GM19455 (cell line): ENCODE measurements around the gene ECE2.
A peak's percentile ranks its signal among the peaks of the same experiment; 100 is the strongest.

Experiments
- ATAC-seq: cut with Tn5 transposase; IDR thresholded peaks from one replicate; pipeline ENCODE4 v1.9.1; 2021; ENCODE audit not compliant: unreplicated experiment

Gene ECE2

DNA sequence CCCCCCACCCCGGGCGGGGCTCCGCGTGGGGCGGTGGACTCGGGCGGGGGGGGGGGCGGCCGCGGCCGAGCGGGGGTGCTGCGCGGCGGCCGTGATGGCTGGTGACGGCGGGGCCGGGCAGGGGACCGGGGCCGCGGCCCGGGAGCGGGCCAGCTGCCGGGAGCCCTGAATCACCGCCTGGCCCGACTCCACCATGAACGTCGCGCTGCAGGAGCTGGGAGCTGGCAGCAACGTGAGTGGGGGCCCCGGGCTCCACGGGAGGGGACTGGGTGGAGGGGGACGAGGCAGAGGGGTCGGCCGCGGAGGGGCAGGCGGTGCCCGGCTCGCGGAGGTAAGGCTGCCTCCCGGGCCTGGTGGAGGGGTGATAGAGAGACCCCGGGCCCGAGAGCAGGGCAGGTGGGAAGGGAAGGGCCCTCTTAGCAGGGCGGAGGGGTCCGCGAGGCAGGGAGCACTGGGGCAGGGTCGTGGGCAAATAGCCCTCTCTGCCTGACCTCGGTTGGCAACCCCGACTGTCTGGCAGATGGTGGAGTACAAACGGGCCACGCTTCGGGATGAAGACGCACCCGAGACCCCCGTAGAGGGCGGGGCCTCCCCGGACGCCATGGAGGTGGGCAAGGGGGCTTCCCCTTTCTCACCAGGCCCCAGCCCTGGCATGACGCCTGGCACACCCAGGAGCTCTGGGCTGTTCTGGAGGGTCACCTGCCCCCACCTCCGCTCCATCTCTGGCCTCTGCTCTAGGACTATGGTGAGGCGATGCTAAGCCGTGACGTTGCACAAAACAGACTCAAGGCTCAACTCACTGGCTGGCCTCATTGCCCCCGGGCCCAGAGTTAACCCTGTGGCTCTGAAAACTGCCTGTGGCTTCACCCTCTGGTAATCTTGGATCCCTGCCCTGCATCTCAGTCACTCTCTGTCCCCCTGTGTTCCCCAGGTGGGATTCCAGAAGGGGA lies at the start of gene ECE2:
Gene ECE2, plus strand, starts transcription at position 62 of the 950 bp plus-strand sequence. Its CDS starts 132 bp downstream, at position 194.
- ATAC-seq: no peak

DNA sequence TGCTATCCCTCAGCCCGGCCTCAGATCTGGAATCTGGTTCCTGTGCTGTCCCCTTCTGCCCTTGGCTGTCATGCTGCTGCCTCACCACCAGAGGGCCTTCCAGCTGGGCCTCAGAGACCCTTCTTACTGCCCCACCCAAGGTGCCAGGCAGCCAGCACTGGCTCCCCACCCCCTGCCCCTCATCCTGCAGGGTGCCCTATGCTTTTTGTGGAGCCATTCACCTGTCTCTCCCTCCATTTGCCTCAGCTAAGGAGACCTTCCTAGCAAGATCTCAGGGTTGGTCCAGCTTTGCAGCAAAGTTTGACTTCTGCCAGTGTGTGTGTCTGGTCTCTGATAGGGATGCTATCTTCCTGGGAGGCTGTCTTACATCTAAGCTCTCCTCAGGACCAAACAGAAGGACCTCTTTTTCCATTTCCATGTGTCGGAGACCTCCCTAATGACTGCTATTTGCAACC lies 48.3 kb upstream of the ECE2 start:
- ATAC-seq: no peak

DNA sequence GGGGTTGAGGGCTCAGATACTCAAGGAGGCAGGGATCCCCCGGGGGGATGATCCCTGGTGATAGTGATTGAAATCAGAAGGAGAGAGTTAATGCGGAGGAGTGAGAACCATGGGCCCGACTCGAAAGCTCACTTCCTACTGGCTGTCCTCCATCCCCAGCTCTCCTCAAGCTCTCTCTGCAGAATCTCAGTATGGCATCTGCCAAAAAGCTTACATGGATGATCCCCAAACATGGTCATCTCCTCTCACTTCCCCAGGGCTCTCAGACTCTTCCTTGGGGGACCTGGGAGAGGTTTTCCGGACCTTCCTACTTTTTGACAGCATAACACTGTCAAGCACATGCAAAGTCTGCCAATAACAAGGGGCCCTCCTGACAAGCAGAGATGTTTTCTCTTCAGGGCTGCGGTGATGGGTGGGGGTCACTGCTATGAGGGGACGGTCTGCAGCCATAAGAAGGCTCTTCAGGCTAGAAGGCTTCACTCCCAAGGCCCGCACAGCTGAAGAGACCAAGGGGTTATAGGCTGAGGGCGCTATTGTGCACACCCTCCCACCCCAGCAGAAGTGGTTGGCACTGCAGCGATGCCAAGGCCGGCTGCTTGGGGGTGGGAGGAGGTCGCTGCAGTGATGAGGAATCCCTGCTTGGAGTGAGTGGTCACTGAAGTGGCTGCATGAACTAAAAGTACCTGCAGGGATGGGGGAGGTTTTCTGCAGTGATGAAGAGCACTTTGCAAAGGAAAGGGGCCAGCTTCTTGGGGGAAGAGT lies 47.3 kb upstream of the ECE2 start:
- no peak for ATAC-seq

DNA sequence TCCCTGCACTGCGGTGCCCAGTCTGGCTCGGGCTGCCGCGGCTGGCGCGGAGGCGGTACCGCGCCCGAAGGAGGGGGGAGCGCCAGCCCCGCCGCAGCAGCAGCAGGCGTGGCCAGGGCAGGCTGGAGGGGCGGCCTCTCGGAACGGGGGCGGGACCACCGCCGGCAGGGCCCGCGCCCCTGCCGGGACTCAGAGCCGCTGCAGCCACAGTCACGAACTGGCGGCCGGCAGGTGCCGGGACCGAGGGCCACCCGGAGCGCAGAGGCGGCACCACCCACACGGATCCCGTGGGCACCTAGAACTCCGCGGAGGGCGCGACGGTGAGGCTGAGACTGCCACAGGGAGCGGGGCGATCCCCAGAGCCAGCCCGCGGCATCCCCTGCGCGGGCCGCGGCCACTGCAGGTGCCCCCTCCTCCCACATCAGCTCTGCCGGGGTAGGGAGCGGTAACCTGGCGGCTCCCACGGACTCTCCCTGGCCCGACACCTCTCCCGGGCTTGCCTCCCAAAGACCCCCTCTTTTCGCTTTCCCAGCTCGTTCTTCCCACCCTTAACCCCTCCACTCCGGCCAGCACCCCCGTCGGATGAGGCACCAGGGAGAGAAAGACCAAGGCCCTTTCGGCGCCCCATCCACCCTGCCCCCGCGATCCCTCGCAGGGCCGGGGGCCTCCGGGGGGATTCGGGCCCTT lies 46.3 kb upstream of the ECE2 start, which contains the start of gene VWA5B2:
Gene VWA5B2, plus strand, starts transcription at position 192 of the 687 bp plus-strand sequence. CDS start 944 bp downstream, outside the sequence.
- peak; percentile 62 for ATAC-seq

DNA sequence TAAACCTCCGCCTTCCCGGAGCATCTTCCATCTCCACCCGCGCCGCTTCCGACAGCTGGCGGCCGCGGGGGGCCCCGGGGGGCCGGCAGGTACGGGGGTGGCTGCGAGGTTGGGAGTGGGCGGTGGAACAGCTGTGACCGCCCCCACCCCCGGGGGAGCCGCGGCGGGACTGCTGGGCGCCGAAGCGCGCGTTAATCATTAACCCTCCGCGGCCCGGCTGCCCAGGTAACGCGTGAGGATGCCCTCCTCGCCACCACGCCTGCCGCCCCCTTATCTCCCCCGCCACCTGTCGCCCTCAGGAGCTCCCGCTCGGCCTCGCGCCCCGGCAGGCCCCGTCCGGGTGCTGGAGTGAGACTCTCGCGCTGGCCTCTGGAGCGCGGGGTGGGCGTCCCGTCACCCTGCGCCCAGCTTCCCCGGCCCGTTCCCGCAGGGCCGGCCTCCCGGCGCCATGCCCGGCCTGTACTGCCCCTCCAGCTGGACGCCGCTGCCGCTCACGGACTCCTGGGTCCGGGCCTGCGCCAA lies 45.7 kb upstream of the ECE2 start:
- ATAC-seq: no peak

DNA sequence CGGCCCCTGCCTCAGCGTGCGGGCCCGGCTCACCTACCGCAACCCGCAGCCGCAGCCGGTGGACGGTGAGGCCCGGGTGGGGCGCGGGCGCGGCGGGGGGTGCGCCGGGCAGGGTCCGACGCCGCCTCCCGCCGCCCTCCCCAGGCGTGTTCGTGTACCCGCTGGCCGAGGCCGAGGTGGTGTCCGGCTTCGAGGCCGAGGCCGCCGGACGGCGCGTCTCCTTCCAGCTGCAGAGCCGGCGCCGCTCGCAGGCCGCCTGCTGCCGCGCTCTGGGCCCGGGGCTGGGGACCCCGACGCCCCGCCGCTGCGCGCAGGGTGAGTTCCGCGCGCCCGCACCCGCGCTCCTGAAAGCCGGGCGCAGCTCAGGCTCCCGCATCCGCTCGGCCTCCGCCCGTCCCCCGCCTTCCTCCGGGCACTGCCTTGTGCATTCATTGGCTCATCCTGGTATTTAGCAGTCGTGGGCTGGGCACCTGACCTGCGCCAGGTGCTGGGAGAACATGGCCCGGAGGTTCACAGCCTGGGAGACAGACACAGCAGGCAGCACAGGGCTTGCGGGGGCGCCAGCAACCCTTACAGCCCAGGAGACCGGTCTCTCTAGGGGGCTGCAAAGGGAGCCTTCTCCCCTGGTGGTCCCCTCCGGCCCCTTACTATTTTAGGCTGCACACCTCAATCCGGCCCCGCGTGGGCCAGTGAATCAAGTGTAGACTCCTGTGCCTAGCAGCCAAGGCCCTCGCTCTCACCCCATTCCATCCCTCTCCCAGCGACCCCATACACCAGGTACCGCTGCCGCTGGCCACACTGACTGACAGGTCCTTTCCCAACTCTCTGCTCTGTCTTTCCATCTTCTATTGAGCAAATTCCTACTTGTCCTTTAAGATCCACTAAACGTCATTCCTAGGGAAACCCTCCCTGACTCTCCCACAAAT lies 45.0 kb upstream of the ECE2 start:
- ATAC-seq: no peak

DNA sequence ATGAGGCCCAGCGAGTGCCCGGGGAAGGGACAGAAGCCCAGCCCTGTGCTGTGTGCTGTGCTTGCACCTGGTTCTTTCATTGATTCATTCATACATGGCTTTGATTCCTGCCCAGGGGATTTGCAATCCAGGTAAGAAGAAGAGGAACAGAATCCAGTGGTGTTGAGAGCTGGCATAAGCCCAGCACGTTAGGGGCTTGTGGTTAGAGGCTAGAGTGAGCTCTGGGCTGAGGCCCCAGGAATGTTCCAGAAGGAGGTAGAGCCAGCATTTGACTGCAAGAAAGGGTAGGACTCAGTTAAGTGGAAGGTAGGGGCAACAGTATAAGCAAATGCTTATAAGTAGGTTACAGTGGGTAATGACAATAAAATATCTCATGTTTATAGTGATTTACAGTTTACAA lies 44.2 kb upstream of the ECE2 start:
- no peak for ATAC-seq

GRCh38 chr3:184233127-184233843 lies 42.5 kb upstream of the ECE2 start:
- no peak for ATAC-seq

DNA sequence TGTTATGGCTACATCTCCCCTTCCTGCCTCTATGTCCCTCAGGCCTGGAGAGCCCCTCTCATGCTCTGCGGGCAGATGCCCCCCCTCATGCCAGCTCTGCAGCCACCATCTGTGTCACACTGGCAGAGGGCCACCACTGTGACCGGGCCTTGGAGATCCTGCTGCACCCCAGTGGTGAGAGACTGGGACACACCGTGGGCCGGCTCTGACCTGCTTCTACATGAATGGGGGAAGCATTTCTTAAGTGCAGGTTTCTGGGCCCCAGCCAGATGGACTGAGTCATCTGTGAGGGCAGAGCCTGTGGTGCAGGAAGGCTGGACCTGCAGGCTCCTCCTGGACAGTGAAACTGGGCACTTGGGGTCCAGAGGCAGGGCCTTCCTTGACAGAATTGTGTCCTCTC lies 41.6 kb upstream of the ECE2 start:
- no peak for ATAC-seq

DNA sequence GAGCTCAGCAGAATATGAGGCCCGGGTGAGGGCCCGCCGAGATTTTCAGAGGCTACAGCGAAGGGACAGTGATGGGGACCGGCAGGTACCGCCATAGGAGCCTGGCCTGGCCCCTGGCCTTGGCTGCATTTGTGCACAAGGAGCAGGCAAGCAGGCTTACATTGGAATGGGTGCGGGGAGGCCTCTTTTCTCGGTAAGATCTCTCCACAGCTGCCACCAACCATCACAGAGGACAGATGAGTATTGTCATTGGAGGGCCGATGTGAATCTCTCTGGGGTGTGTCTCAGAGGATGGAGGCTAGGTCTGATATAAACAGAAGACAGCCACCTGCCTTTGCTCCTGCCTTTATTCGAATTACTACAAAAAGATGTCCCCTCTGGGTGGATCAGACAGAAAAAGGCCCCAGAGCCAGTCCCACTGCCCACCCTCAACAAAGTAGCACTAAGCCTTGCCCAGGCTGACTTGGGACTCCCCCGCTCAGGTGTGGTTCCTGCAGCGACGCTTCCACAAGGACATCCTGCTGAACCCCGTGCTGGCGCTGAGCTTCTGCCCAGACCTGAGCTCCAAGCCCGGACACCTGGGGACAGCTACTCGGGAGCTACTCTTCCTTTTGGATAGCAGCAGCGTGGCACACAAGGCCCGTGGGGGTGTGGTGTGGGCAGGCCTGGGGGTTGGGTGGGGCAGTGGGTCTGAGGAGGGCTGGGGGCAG lies 41.0 kb upstream of the ECE2 start:
- ATAC-seq: no peak

DNA sequence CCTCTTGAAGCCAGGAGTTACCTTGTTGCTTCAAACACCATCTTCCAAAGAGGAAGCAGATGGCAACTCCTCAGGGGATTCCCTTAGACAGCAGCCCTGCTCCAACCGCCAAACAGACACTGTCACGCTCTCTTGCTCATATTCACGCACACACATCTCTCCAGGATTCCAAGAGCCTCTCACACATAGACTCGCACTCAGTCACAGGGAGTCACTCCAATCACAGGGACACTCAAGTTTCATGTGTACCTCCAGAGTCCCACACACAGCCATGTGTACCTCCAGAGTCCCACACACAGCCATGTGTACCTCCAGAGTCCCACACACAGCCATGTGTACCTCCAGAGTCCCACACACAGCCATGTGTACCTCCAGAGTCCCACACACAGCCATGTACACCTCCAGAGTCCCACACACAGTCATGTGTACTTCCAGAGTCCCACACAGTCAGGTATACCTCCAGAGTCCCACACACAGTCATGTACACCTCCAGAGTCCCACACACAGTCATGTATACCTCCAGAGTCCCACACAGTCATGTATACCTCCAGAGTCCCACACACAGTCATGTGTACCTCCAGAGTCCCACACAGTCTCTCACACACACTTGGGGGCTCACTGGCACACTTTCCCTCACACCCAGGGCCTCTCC lies 40.3 kb upstream of the ECE2 start:
- no peak for ATAC-seq

DNA sequence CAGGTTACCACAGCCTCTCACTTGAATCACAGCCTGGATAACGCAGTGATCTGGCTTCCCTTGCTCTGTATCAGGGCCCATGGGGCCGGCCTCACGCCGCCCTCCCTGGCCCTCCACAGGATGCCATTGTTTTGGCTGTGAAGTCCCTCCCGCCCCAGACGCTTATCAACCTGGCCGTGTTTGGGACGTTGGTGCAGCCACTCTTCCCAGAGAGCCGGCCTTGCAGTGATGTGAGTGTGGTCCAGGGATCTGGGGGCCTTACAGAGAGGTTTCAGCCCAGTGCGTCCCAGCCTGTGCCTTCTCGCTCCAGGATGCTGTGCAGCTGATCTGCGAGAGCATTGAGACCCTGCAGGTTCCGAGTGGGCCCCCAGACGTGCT lies 39.8 kb upstream of the ECE2 start:
- no peak for ATAC-seq

GRCh38 chr3:184236636-184237035 lies 39.2 kb upstream of the ECE2 start:
- no peak for ATAC-seq

- ATAC-seq: no peak
These were observed 38.6 kb upstream of the ECE2 start for GRCh38 chr3:184237211-184237610.

- ATAC-seq: no peak
These were observed 38.0 kb upstream of the ECE2 start for GRCh38 chr3:184237807-184238206.

GRCh38 chr3:184238246-184238818 lies 37.5 kb upstream of the ECE2 start:
- ATAC-seq: no peak

GRCh38 chr3:184239221-184239620 lies 36.6 kb upstream of the ECE2 start:
- no peak for ATAC-seq

DNA sequence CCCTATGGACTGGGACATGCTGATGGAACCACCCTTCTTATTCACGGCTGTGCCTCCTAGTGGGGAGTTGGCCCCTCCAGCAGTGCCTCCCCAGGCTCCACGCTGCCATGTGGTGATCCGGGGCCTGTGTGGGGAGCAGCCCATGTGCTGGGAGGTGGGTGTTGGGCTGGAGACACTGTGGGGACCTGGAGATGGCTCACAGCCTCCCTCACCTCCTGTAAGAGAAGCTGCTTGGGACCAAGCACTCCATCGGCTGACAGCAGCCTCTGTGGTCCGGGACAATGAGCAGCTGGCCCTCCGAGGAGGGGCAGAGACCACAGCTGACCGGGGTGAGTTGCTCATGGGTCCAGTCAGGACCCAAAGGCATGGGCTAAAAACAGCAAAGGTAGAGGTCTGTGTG lies 36.1 kb upstream of the ECE2 start:
- ATAC-seq: no peak
